Measurements from ENCODE around the gene LIG1.

LIG1 gene

GRCh38 chr19:48181505-48181904 lies 11.4 kb upstream of the LIG1 start:
- no peak for DNase-seq

DNA sequence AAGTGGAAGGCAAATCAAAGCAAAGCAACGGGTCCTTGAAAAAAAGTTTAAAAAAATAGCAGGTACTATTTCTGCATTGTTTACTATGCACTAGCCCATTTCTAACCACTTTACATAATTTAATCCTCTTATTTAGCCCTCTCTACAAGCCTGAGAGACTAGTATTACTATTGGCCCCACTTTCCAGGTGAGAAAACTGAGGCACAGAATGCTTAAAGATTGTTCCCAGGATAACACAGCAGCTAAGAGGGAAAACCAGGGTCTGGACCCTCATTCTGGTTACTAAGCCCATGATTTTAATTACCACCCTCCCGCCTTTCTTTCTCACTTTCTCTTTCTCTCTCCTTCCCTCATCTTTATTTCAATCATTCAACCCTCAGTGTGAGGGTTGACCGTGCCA lies 6.1 kb upstream of the LIG1 start:
- no peak for DNase-seq

DNA sequence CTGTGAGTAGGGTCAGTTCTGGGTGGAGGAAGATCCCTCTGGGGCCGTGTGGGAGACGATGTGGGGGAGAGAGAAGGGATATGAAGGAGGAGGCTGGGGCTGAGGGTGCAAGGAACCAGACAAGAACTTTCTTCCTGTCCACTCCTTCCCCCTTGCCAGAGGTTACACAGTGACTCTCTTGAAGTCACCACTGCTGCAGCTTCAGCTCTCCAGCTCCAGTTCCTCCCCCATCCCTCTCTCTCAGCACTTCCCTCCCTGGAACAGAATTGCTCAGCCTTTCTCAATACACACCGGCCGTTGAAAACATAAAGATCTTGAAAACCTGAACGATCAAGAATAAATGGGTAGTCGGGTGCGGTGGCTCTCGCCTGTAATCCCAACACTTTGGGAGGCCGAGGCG lies 5.4 kb upstream of the LIG1 start:
- DNase-seq: no peak

DNA sequence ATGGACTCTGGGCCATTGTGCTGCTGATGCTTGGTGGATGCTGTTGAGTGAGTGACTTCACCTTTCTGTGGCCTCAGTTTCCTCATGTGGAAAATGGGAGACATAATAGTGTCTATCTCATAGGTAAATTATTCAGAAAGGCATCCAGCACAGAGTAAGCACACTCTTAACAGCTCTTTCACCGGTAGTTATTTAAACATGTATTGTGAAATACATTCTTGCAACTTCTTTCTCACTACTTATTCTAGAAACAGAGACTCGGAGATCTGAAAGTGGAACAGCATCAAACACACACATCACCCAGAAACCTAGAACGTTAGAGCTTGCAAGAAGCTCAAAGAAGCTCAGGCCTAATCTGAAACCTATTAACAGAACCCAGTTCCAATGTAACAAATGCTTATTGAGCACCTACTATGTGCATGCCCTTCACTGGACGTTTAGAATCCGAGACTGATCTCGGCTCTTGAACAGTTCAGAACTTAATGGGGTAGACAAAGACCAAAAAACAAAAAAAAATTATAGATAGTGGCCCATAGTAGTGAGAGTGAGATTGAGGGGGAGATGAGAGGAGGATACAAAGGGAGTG lies 4.4 kb upstream of the LIG1 start:
- no peak for DNase-seq

GRCh38 chr19:48171710-48172109 lies 1.6 kb upstream of the LIG1 start:
- peak in 1 of 5 donors; percentile 4 for DNase-seq

GRCh38 chr19:48170817-48171347 lies 738 bp upstream of the LIG1 start:
- DNase-seq: no peak

GRCh38 chr19:48169578-48169938 lies 586 bp downstream of the LIG1 start:
- peak; percentile 79 to 95 (median 90) for DNase-seq

- no peak for DNase-seq
Observed at GRCh38 chr19:48168689-48169088, 1.5 kb downstream of the LIG1 start.

GRCh38 chr19:48158210-48158790 lies 11.8 kb downstream of the LIG1 start:
- DNase-seq: no peak

GRCh38 chr19:48154003-48154402 lies 16.1 kb downstream of the LIG1 start:
- no peak for DNase-seq

GRCh38 chr19:48152551-48152950 lies 17.6 kb downstream of the LIG1 start:
- peak; percentile 30 to 57 (median 35) for DNase-seq

DNA sequence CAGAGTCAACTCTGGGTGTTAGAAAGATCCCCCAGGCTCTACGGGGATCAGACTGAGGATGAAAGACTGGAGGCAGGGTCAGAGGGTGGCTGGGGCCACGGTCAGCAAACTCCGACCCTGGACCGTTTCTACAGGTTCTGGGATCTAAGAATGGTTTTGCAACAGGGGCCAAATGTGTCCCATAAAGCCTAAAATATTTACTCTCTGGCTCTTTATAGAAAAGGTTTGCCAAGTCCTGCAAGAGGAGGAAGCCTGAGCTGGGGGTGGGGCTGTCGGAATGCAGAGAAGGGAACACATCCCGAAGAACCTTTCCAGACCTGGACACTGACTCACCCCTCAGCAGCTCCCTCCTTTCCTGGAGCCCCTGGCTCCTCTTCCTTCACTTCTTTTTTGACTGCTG lies 20.7 kb downstream of the LIG1 start:
- no peak for DNase-seq

DNA sequence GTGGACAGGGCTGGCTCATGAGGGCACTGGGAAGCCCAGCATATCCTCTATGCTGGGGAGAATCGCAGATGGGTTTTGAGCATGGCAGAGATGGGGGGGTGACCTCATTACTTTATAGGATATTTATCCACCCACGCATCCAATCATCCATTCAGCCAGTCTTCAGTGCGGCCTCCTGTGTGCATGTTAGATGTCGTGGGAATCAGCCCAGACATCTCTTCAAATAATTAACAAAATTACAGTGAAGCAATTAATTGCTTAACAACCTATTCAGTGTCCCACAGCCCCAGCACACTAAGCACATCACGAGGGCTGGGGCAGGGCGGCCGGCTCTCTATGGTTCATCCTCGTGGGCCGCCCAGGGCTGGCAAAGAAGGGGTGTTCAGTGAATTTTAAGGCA lies 21.6 kb downstream of the LIG1 start:
- DNase-seq: no peak

GRCh38 chr19:48147597-48148175 lies 22.5 kb downstream of the LIG1 start:
- no peak for DNase-seq

GRCh38 chr19:48139053-48139452 lies 31.1 kb downstream of the LIG1 start:
- DNase-seq: no peak

GRCh38 chr19:48137411-48137810 lies 32.7 kb downstream of the LIG1 start:
- DNase-seq: no peak

GRCh38 chr19:48136547-48136946 lies 33.6 kb downstream of the LIG1 start:
- no peak for DNase-seq

- DNase-seq: no peak
Observed at GRCh38 chr19:48135411-48135810, 34.7 kb downstream of the LIG1 start.

- DNase-seq: no peak
Observed at GRCh38 chr19:48133094-48133493, 37.0 kb downstream of the LIG1 start.

- no peak for DNase-seq
Observed at GRCh38 chr19:48127561-48127960, 42.6 kb downstream of the LIG1 start.

- DNase-seq: no peak
Observed at GRCh38 chr19:48123907-48124651, 46.1 kb downstream of the LIG1 start.

GRCh38 chr19:48122421-48122820 lies 47.7 kb downstream of the LIG1 start:
- DNase-seq: no peak

GRCh38 chr19:48121909-48122371 lies 48.2 kb downstream of the LIG1 start:
- no peak for DNase-seq

DNA sequence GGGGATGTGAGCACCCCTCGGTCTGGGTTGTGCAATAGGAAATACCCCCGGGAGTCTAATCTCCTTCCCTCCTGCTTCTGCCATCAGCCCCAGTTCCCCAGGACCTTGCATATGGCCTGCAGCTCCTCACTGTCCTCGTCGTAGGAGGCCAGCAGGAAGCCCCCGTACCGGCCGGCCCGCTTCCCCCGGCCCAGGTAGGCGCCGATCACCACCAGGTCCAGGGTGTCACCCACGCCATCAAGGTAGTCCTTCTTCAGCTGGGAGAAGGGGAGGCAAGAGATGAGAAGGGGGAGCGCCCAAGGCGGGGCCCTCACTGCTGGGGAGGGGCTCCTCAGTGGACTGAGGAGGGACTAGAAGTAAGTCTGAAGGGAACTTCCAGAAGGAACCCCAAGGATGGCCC lies 49.1 kb downstream of the LIG1 start:
- no peak for DNase-seq
